PC-3 (cell line): ENCODE measurements around the gene ZNF8. TPM values are rescaled to one million over a fixed set of nuclear protein-coding genes. Genes with fewer than 3 reads are reported as not detected.

Experiments used
- ATAC-seq: fragments of 200-7000 bp; cut with Tn5 transposase; 2 replicates; pipeline ENCODE4 v1.9.1; 2020; ENCODE audit warnings: mild to moderate bottlenecking, moderate library complexity
- BruUV-seq: library from RNA; stranded (reverse); fragments of 400-500 nt; replicated peaks from 2 replicates; lab custom pipeline; 2021; lab: Mats Ljungman, UMichigan
- CTCF ChIA-PET: fragments of 300-600 bp; sonication (Branson Sonifier 250); formaldehyde crosslinking; loops from one replicate; lab custom pipeline; 2022; ENCODE audit warnings: antibody characterized with exemption; lab: Charles Lee
- POLR2A ChIA-PET: fragments of 300-600 bp; sonication (Branson Sonifier 250); formaldehyde crosslinking; loops from one replicate; lab custom pipeline; 2022; ENCODE audit warnings: antibody characterized with exemption; ENCODE audit not compliant: unreplicated experiment; lab: Charles Lee
- DNase-seq: peaks from one replicate; pipeline ENCODE4 v3.0.0-alpha.2; 2015
- H2AFZ ChIP-seq: fragments of 300-600 bp; sonication (generic); 2 replicates; pipeline ENCODE4 v1.6.0; 2016; ENCODE audit warnings: antibody characterized with exemption, low read length
- H3F3A ChIP-seq: fragments of 300-600 bp; sonication (generic); one replicate; pipeline ENCODE4 v1.6.0; 2017; ENCODE audit warnings: antibody characterized with exemption, low read length, control low read depth, mild to moderate bottlenecking; ENCODE audit not compliant: unreplicated experiment
- H3K27ac ChIP-seq: fragments of 300-600 bp; sonication (generic); 2 replicates; pipeline ENCODE4 v1.5.1; 2016; ENCODE audit warnings: mild to moderate bottlenecking, low read length
- H3K27me3 ChIP-seq: fragments of 300-600 bp; sonication (generic); 2 replicates; pipeline ENCODE4 v1.6.1; 2016; ENCODE audit warnings: low read length, mixed read lengths
- H3K36me3 ChIP-seq: fragments of 300-600 bp; sonication (generic); 2 replicates; pipeline ENCODE4 v1.6.1; 2016; ENCODE audit warnings: low read depth, mixed run types, low read length, mixed read lengths
- H3K4me1 ChIP-seq: fragments of 300-600 bp; sonication (generic); 2 replicates; pipeline ENCODE4 v1.5.1; 2016; ENCODE audit warnings: low read length; ENCODE audit not compliant: insufficient read depth
- H3K4me2 ChIP-seq: fragments of 300-600 bp; sonication (generic); 2 replicates; pipeline ENCODE4 v1.6.0; 2016; ENCODE audit warnings: low read length
- H3K4me3 ChIP-seq: fragments of 300-600 bp; sonication (generic); 2 replicates; pipeline ENCODE4 v1.5.1; 2016; ENCODE audit warnings: mild to moderate bottlenecking, low read length, mixed read lengths
- H3K79me2 ChIP-seq: fragments of 300-600 bp; sonication (generic); 2 replicates; pipeline ENCODE4 v1.6.1; 2017; ENCODE audit warnings: low read length, mixed read lengths
- H3K9ac ChIP-seq: fragments of 300-600 bp; sonication (generic); 2 replicates; pipeline ENCODE4 v1.6.0; 2016; ENCODE audit warnings: mild to moderate bottlenecking, low read length
- H3K9me2 ChIP-seq: fragments of 300-600 bp; sonication (generic); replicated peaks from 2 replicates; pipeline ENCODE4 v1.6.1; 2016; ENCODE audit warnings: mixed run types, low read length, mixed read lengths
- H3K9me3 ChIP-seq: fragments of 300-600 bp; sonication (generic); 2 replicates; pipeline ENCODE4 v1.6.1; 2016; ENCODE audit warnings: low read length, mixed read lengths
- H4K20me1 ChIP-seq: fragments of 300-600 bp; sonication (generic); 2 replicates; pipeline ENCODE4 v1.6.1; 2016; ENCODE audit warnings: low read length, mixed read lengths
- CTCF ChIP-seq: fragments of 300-600 bp; sonication (generic); conservative IDR thresholded peaks from 2 replicates; pipeline ENCODE4 v1.5.1; 2017; ENCODE audit warnings: antibody characterized with exemption, low read depth, mild to moderate bottlenecking, low read length
- EZH2 ChIP-seq: fragments of 300-600 bp; sonication (generic); IDR thresholded peaks from one replicate; pipeline ENCODE4 v1.6.1; 2017; ENCODE audit warnings: antibody characterized with exemption, mild to moderate bottlenecking, low read length; ENCODE audit not compliant: unreplicated experiment
- EZH2phosphoT487 ChIP-seq: fragments of 300-600 bp; sonication (generic); IDR thresholded peaks from 2 replicates; pipeline ENCODE4 v1.6.1; 2018; ENCODE audit warnings: mild to moderate bottlenecking, antibody characterized with exemption, low read length, borderline replicate concordance
- intact Hi-C: fragments of 100-400 bp; cut with micrococcal nuclease; formaldehyde crosslinking; loops from 2 replicates; pipeline ENCODE4 v1.9.0; 2023
- total RNA-seq: library from RNA; depleted of rRNA; stranded (reverse); fragments of >200 nt; gene quantifications from 2 replicates; pipeline ENCODE4 v1.2.3, GENCODE V29; 2014

Gene ZNF8
- total RNA-seq, 1 experiment from 2014 or later = 7.3 TPM

GRCh38 chr19:58277197-58277596 lies 1.6 kb upstream of the ZNF8 start:
- Histone ChIP-seq H3K4me3 (no peak overlapping the region), H3K4me2 (no peak overlapping the region; the same call in 1 of the 2 replicates), H3K36me3 (peaks cover 46% of the 10 kb centered on the region), H3K27ac (no peak overlapping the region), H3K9me2 (no peaks in the 10 kb centered on the region), H3K4me1 (peaks cover 24% of the 10 kb centered on the region), H2AFZ (no peak overlapping the region), H3F3A (peaks cover 14% of the 10 kb centered on the region), H3K9me3 (peaks cover 4% of the 10 kb centered on the region; the same call in 1 of the 2 replicates), H4K20me1 (no peaks in the 10 kb centered on the region), H3K79me2 (peaks cover 51% of the 10 kb centered on the region), H3K9ac (no peak overlapping the region), H3K27me3 (no peaks in the 10 kb centered on the region)
- BruUV-seq = no TSS peak
- intact Hi-C loops = no loop called here
- no peak for ATAC-seq
- no peak for TF ChIP-seq EZH2
- no peak for TF ChIP-seq EZH2phosphoT487
- TF ChIP-seq CTCF = no peak
- POLR2A ChIA-PET = no interaction called here
- no peak for DNase-seq
- CTCF ChIA-PET = no interaction called here

DNA sequence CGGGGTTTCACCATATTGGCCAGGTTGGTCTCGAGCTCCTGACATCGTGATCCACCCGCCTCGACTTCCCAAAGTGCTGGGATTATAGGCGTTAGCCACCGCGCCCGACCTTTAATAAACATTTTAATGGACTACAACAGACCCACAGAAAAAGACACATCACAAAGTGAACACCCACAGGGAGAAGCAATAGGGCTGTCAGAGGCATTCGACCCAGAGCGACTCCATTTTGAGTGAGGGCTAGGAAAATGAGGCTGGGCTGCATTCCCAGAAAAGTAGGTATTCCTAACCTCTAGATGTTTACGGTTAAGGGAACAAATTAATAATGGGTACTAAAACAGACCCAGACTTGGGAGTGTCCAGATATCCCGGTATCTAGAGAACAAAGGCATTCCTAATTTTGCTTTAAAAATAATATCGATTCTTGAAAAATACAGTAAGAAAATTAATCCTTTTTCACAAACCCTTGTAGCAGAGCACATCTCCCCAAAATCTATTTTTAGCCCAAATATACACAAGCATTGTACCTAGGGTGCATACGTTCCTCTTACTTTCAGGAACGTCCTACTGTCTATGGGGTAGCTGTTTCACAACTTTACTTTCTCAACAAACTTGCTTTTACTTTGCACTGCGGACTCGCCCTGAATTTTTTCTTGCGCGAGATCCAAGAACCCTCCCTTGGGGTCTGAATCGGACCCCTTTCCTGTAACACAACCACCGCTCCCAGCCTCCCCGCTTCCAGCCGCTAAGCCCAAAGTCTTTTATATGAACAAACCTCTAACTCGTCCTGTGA lies 811 bp upstream of the ZNF8 start:
- peaks cover 4% of the 10 kb centered on the region; the same call in 1 of the 2 replicates for H3K9me3 ChIP-seq
- H3K36me3 ChIP-seq = peaks cover 44% of the 10 kb centered on the region
- peaks cover 58% of the 10 kb centered on the region for H3K79me2 ChIP-seq
- peak overlapping the region; percentile 95 for H3K4me2 ChIP-seq
- ChIA-PET POLR2A (interaction anchor here (1.0 kb wide), 1 partner anchor 131 kb away, joined by 3 read pairs; the partner anchor contains the start of gene ZNF584), CTCF (interaction anchor here (1.0 kb wide), 1 partner anchor 85 kb away, joined by 3 read pairs; the partner anchor contains the start of gene ZNF497)
- H3K9ac ChIP-seq = peak overlapping the region; percentile 89
- no peaks in the 10 kb centered on the region for H4K20me1 ChIP-seq
- DNase-seq (no peak), ATAC-seq (peak; percentile 1; the same call in 1 of the 2 replicates)
- peak overlapping the region; percentile 94 for H2AFZ ChIP-seq
- no peaks in the 10 kb centered on the region for H3K9me2 ChIP-seq
- BruUV-seq = TSS peak; percentile 61
- H3K4me3 ChIP-seq = peak overlapping the region; percentile 86
- peaks cover 14% of the 10 kb centered on the region for H3F3A ChIP-seq
- intact Hi-C loops = loop anchor here (2.0 kb wide), 1 partner anchor 27 kb away; the partner anchor contains the start of gene ERVK3-1
- no peaks in the 10 kb centered on the region for H3K27me3 ChIP-seq
- TF ChIP-seq CTCF = no peak
- TF ChIP-seq EZH2phosphoT487 = no peak
- no peak for TF ChIP-seq EZH2
- peaks cover 24% of the 10 kb centered on the region for H3K4me1 ChIP-seq
- peak overlapping the region; percentile 51 for H3K27ac ChIP-seq
